Retina (tissue), 1 donor: ENCODE measurements around the gene KLF13.

Experiments used
- DNase-seq: peaks from one replicate; pipeline ENCODE4 v3.0.0-alpha.2; 2016

KLF13 gene

DNA sequence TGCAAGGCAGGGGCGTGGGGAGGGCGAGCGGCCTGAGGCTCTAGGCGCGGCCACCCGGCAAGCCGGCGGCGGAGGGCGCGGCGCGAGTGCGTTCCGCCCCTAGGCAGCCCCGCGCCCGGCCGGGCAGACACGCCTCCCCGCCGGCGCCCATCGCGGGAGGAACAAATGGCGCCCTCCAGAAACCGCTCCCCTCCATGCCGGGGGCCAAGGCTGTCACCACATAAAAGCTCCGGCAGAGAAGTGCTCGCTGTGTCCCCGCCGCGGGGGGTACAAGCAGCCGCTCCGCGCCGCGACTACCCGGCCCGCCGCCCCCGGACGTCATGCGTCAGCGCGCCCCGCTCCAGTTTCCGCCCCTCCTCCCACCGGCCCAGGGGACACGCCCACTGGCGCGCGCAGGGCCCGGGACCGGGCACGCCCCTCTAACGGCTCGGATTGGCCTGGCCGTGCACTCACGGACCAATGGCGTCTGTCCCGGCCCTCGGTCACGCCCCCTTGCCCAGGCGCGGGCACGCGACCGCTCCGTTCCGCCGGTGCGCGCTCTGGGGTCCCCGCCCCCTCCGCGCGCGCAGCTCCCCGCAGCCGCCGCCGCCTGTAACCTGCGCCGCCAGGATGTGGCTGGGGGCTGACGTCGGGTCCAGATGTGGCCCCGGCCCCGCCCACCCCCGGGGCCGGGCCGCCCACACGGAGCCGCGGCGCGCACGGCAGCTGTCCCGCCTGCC, at the start of gene KLF13:
TSS of gene KLF13 (plus strand) at position 680 of the 719 bp plus-strand sequence. CDS start 378 bp downstream, outside the sequence.
- DNase-seq, result peak; percentile 99

DNA sequence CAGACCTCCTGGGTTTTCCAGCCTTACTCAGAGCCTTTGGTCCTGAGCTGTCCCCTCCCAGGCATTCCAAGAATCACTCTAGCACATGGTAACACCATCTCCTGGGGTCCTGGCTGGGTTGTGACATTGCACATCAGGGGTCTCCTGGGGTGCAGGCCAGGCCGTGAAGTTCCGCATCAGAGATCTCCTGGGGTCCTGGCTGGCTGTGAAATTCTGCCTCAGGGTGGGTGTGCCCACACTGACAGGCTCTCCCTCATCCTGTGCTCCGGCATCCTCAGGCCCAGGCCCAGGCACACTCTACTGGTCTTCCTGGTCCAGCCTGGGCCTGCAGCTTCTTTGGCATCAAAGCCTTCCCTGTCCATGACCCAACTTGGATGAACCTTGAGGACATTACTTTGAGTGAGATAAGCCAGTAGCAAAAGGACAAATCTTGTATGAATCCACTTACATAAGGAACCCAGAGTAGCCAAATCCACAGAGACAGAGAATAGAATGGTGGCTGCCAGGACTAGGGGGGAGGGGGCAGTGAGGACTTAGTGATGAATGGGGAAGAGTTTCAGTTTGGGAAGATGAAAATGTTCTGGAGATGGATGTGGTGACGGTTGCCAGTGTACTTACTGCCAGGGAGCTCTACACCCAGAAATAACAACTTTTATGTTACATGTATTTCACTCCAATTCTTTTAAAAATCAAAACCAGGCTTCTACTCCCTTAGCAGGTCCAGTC, 49.1 kb upstream of the KLF13 start:
- no peak for DNase-seq

DNA sequence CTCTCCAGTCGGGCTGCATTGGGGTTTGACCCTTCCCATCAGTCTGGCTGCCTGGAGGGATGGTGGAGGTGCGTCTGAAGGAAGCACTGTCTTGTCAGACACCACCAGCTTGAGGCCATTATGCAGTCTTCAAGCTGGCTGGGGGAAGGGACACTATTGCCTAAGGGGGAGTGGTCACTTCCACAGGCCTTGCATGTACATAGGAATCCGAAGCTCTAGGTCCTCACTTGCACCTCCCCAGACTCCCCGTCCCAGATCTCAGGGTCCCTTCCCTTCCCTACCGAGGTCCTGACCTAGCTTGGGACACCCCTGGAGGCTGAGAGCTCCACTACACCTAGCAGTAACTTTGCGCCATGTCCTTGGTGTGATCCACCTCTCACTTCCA, 48.6 kb upstream of the KLF13 start:
- no peak for DNase-seq

DNA sequence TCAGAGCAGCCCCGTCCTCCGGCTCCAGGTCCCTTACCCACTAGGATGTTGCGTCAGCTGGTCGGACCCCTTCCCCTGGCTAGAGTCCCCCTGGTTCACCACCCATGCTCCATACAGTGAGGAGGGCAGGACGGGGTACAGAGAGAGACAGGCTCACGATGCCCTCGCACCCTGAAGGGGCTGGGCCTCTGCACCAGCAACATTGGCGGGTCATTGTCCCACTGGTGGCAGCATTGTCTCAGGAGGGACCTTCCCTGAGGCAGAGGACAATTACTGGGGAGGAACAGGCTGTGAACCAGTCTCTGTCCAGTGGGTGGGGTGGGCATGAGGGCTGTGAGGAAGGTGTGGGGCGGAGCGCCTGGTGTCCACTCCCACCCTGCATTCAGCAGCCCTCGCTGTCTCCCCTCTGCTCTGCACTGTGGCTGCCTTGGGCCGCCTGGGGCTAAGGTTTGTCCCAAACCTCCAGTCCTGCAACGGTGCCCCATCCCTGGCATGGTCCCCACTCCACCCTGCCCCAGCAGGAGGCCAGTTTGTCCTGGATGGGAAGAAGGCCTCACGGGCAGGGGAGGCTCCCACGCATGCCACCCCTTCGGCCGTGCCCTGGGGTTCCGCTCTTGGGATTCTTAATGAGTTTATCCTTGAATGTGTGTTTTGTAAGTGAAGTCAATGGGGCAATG, 48.0 kb upstream of the KLF13 start:
- DNase-seq, result no peak

DNA sequence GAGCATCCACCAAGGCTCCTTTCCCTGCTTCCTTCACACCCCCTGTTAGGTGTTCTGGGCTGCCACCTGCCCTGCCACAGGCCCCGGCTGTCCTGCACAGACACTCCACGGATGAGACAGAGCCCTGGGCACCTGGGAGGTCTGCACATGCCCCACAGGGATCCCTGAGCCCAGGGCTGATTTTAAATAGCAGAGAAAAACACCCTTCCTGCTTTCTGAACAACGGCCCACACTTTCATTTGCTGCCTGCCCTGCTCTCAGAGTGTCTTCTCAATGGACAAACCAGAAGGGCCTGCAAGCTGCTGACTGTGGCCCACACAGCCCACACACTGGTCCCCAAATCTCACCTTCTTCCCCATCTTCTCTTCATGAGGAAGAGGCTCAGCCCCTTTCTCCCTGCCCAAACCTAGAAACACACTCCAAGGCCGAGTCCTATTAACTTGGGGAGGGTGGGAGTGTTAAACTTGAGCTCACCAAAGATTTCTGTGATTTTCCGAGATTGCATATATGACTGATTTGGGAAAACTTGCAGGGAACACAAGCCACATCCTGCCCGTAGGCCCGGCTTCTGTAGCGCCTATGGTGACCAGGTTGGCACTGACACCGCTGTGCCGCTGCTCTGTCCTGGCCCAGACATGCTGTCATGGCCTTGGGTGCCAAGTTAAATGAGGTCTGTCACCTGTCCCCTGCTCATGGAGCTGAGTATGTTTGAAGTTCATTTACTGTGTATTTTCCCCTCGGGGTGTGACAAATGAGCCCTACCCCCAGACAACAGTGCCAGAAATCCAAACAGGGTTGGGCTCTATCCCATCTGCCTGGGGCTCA, 47.2 kb upstream of the KLF13 start:
- no peak for DNase-seq

DNA sequence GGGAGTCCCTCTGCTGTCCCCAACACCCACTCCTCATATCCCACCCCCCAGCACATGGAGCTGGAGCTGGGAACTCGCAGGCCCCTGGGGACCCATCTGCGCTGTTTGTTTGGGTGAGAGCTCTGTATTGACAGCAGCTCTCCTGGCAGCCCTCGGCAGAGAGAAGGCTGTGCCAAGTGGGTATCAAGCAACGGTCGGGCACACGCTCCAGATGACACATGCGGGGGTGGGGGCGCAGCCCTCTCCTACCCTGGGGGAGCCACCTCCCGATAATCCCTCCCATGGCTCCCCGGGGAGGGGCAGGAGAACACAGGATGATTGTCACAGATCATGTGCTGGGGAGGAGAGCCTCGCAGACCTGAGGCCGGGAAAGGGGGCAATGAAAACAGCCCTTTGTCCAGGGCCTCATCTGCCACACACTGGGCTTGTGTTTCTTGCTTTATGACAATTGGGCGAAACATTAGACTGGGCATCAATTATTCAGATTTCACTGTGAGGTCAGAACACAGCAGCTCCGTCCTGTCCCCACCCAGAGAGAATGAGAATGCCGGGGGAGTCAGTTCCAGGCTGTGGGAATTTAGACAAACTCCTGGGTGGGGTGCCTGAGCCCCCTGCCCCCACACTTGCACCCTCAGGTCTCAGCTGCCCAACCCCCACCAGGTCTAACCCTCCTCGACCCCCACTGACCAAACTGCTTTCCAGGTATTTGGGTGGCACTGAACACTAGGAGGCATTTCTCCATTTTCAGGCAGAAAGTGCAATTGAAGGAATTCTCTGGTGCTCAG, 46.4 kb upstream of the KLF13 start:
- peak; percentile 87 for DNase-seq

DNA sequence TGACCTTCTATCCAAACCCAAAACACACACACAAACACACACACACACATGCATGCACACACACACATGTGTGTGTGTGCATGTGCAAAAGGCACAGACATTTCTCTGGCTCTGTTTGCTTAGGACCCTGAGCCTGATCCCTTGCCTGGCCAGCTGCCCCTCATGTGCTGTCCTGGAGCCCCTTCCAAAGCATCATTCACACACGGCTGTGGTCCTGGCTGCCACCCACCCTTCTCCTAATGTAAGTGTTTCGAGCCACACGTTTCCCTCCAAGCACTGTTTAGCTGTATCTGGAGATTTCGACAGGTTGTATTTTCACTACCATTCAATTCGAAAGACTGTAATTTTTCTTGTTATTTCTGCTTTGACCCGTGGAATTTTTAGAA, 45.8 kb upstream of the KLF13 start:
- no peak for DNase-seq

DNA sequence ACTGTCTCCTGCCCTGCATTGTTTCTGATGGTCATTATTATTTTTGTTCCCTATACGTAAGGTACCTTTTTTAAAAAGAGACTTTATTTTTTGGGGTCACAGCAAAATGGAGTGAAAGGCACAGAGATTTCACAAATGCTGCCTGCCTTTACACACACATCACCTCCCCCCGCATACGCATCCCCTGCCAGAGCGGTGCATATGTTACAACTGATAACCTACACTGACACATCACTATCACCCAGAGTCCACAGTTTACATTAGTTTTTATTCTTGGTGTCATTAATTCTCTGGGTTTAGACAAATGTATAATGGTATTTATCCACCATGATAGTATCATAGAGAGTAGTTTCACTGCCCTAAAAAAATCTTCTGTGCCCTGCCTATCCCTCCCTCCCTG, 43.6 kb upstream of the KLF13 start:
- DNase-seq, result no peak

DNA sequence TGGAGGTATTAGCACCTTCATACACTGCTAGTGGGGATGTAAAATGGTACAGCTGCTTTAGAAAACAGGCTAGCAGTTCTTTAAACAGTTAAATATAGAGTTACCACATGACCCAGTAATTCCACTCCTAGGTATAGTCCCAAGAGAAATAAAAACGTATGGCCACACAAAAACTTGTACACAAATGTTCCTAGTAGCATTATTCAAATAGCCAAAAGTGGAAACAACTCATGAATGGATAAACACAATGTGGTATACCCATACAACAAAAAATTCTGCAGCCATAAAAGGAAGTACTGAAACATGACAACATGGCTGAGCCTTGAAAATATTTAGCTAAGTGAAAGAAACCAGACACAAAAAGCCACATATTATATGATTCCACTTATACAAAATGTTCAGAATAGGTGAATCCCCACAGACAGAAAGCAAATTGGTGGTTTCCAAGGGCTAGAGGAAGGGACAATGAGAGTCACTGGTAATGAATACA, 40.8 kb upstream of the KLF13 start:
- DNase-seq, result no peak

DNA sequence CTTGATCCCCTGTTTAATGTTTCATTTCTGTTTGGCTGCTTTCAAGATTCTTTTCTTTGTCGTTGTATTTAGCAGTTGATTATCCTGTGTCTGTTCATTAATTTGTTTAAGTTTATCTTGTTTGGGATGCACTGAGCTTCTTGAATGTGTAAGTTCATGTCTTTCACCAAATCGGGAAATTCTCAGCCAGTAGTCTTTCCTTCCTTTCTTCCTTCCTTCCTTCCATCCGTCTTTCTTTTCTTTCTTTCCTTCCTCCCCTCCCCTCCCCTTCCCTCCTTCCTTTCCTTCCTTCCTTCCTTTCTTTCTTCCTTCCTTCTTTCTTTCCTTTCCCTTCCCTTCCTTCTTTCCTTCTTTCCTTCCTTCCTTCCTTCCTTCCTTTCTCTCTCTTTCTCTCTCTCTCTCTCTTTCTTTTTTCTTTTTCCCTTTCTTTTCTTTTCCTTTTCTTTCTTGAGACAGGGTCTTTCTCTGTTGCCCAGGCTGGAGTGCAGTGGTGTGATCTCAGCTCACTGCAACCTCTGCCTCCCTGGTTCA, 35.5 kb upstream of the KLF13 start:
- DNase-seq, result no peak

DNA sequence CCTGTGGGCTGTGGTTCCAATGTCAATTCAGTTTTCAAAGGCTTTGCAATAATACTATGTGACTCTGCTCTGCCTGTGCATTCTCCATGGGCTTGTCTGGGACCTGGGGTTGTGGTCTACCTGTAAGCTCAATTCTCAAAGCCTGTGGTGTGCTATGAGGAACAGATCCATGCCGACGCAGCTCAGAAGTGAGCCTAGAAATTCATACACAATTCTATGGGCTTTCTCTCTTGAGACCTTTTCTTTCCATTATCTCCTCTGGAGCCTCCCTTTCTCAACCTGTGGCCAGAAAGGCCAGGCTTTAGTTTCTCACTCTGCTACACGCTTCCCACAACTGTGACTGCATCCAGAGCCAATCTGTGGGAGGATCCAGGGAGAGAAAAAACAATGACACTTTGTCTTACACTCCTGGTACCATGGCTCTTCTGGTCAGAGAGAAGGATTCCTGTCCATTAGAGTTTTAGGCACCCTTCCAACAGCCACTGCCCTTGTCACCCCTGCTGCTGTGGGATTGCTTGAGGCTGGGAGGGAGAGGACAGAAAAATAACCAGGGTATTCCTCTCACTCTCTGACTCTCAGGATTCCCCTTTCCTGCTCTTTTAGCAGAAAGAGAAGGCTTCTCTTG, 34.1 kb upstream of the KLF13 start:
- peak; percentile 26 for DNase-seq

DNA sequence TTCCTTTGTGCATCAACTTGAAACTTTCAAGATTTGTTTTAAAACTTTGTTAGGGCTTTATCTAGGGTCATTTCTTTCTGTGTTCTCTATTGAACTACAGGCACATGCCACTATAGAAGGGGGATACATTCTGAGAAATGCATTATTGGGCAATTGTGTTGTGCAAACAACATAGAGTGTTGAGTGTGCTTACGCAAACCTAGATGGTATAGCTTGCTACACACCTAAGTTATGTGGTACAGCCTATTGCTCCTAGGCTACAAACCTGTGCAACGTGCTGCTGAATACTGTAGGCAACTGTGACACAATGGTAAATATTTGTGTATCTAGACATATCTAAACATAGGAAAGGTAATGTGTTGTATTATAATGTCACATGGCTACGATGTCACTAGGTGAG, 33.0 kb upstream of the KLF13 start:
- no peak for DNase-seq

DNA sequence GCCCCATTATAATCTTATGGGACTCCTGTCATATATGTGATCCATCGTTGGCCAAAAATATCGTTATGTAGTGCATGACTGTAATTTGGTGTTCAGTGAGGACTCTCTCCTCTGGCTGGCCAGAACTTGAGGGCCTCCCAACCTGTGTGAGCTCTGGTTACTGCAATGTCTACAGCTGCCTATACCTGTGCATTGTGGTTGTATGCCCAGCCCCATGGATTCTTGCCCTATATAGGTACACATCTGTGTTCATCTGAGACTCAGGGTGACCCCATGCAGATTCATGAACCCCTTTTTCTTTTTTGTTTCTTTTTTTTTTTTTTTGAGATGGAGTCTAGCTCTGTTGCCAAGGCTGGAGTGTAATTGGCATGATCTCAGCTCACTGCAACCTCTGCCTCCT, 32.6 kb upstream of the KLF13 start:
- no peak for DNase-seq

DNA sequence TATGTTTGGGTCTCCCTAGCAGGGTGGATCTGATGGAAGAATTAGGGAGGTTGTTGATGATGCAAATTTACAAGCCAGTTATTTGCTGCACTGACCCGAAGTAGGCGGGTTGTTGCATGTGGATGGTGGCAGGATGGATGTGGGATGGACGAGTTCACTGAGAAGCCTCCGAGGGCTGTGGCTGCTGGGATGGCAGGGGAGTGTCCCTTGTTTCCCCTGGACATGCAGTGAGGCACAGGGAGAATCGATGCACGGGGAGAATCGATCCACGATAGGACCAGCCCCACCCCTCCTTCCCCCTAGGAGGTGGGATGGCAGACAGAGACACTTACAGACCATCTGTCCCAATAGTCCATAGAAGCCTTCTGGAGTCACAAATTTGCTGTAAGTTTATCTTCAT, 31.0 kb upstream of the KLF13 start:
- DNase-seq, result no peak

DNA sequence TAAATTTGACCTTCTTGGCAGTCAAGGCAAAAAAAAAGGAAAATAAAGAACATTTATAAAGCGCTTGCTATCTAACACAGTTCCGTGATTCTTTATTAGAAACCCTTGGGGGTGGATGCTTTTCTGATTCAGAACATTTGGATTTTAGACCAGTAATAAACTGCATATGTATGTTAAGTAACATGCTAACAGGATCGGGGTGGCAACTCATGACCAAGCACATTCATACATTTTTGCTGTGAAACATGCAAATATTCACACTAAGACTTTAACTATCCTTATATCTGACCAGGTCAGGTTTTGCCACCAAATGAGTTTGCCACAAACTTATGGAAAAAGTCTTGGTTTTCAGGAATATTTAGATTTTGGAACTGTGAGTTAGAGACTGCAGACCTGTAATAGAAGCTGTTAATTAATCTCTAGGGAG, 30.4 kb upstream of the KLF13 start:
- DNase-seq, result no peak

DNA sequence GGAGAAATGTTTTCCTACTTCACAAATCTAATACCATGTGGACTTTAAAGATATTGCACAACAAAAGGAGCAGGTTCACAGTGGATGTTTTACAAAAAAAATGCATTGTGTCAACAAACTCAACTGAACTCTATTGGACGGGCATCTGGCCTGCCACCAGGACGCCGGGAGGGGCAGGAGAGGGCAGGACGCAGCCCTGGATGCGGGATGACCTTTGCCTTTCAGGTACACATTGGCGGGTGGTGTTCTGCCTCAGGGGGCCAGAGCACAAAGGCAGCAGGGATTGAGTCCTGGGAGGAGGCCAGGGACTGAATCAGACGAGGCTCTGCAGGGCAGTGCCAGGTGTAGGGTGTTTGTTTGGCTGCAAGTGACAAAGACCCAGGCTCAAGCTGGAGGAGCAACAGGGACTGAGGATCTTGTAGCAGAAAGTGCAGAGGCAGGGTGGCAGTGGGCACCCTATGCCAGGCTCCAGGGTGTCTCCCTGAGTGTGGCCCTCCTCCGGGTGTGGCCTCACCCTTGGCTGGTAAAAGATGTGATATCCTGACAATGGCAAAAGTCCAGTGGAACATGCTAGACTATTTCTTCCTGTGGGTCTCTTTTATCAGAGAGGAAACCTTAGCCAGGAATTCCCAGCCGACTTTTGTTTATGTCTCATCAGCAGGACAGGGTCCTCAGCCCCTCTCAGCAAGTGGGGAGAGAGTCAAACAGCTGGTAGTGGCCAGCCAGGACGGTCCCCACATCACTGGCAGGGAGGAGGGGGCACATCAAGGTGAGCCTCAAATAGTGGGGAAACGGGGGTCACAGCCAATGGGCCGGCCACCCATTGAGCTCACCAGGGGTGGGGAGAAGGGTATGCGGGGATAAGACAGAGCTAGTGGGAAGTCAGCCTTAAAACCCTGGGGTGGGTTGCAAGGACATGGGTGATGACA, 29.7 kb upstream of the KLF13 start:
- DNase-seq, result no peak

DNA sequence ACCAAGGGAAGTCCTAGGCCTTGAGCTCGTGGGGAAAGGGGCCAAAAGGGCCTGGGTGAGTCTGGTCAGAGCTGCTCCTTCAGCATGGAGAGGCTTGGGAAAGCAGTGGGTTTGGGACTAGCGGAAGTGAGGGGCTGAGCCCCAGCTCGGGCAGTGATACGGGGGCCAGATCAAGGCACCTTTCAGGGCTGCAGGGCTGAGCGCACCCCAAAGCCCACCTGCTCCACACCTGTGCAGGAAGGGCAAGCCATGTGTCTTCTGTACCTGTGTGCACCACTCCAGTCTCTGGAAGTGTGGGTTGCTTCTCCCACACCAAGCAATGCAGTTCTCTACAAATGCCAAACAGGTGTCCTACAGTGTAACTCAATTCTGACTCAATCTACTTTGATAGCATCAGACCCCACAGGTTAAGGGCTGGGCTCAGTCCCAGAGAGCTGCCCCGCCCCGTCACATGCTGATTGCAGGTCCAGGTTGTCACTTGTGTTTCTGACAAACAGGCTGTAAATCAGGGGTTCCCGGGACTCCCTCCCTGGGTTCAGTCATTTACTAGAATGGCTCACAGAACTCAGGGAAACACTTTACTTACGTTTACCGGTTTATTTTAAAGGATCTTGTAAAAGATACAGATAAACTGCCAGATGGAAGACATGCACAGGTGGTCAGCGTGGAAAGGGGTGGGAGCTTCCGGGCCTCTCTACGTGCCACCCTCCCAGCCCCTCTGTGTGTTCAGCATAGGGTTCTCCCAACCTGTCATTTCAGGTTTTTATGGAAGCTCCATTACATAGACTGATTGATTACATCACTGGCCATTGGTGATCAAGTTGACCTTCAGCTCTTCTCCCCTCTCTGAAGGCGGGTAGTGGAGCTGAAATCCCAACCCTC, 28.8 kb upstream of the KLF13 start:
- DNase-seq, result no peak

DNA sequence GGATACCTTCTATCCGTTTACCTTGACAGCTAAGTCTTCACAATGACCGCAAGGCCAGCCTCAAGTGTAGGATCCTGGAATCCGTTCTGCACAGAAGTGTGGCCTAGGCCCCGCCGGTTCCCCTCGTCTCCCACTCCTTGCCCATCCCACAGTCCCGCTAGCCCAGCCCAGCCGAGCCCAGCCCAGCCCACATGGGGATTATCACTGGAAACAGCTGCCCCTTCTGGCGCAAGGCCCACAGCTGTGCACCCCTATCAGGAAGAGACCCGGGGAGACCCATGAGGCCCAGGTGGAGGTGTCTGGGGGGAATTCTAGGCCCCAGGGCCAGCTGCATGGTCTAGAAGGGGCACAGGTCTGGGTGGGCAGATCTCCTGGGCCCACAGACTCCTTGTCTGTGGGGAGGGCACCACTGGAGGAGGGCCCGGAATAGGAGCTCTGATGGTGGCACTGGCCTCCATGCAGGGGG, 27.9 kb upstream of the KLF13 start:
- no peak for DNase-seq

DNA sequence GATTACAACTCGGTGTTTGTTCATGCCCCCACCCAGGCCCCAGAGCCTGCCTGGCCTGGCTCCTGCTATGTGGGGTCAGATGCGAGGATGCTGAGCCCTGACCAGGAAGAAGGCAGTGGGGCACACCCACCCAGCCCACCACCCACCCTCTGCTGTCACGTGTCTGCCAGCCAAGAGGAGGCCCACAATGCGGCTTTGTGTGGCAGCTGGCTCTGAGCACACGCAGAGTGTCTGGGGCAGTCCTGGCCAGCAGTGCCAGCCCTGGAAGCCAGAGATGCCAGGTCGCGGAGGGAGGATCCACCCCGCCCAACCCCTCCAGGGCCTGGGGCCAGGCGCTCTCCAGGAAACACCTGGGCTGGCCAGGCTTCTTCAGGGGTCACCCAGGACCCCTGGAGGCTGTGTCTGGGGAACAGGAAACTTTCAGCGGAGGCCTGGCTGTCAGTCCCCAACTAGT, 26.4 kb upstream of the KLF13 start:
- peak; percentile 48 for DNase-seq
